HepG2 (cell line): Measurements from ENCODE around the gene SMIM45.
A peak's percentile ranks its signal among the peaks of the same experiment; 100 is the strongest.

Experiments used
- ATAC-seq: fragments of 200-7000 bp; cut with Tn5 transposase; 3 replicates; pipeline ENCODE4 v1.9.1; 2020; ENCODE audit warnings: mild to moderate bottlenecking, moderate library complexity
- BruUV-seq: library from RNA; stranded (reverse); fragments of 400-500 nt; replicated peaks from 2 replicates; lab custom pipeline; 2021; lab: Mats Ljungman, UMichigan
- CTCF ChIA-PET: fragments of 300-600 bp; formaldehyde crosslinking; extraction: SDS; loops from one replicate; lab custom pipeline; 2021; ENCODE audit warnings: low total read pairs, inconsistent platforms, low intra/inter-chr PET ratio; lab: Yijun Ruan, JAX
- POLR2A ChIA-PET: fragments of 350-600 bp; sonication (Branson Sonifier 250); formaldehyde crosslinking; loops from one replicate; lab custom pipeline; 2020; ENCODE audit warnings: antibody characterized with exemption, inconsistent platforms; lab: Yijun Ruan, JAX
- DNase-seq: peaks from one replicate; pipeline ENCODE4 v3.0.0-alpha.2; 2015; ENCODE audit warnings: low spot score
- FAIRE-seq: peaks from 3 replicates; lab custom pipeline; 2011; peaks lifted over from hg19 to GRCh38; lab: Jason Lieb, UNC
- H2AFZ ChIP-seq: one replicate; pipeline ENCODE4 v1.6.1; 2011; ENCODE audit warnings: low read length, inconsistent platforms
- H3K27ac ChIP-seq: fragments of 300-600 bp; 3 replicates; pipeline ENCODE4 v1.8.0; 2011; ENCODE audit warnings: mixed run types, mild to moderate bottlenecking, mixed read lengths, low read length, inconsistent platforms; ENCODE audit not compliant: insufficient read depth; ENCODE audit errors: extremely low read length
- H3K27me3 ChIP-seq, 2 experiments: fragments of 200-600 bp in 1 of 2; 2 replicates in 1 of 2; 3 replicates in 1 of 2; pipeline versions ENCODE4 v1.6.0 to v1.8.0; 2011; ENCODE audit warnings: low read length in 2 of 2, mild to moderate bottlenecking in 2 of 2, moderate library complexity in 2 of 2, inconsistent platforms in 1 of 2; ENCODE audit not compliant: insufficient read depth in 2 of 2, control insufficient read depth in 1 of 2
- H3K36me3 ChIP-seq, 2 experiments: fragments of 200-600 bp in 1 of 2; replicated peaks in 1 of 2; 2 replicates in 1 of 2; 3 replicates in 1 of 2; pipeline versions ENCODE4 v1.5.1 to v1.8.0; 2011; ENCODE audit warnings: low read length in 2 of 2, inconsistent platforms in 1 of 2; ENCODE audit not compliant: insufficient read depth in 2 of 2, control insufficient read depth in 1 of 2
- H3K4me1 ChIP-seq: 2 replicates; pipeline ENCODE4 v1.5.1; 2012; ENCODE audit warnings: low read length, inconsistent platforms; ENCODE audit not compliant: insufficient read depth
- H3K4me2 ChIP-seq: 2 replicates; pipeline ENCODE4 v1.6.0; 2011; ENCODE audit warnings: low read depth, low read length, inconsistent platforms
- H3K4me3 ChIP-seq, 3 experiments: fragments of 200-600 bp in 1 of 3; sonication (generic), shearing (Covaris generic) in 1 of 3; replicated peaks in 1 of 3; 2 replicates each; pipeline ENCODE4 v1.5.1; 2011 to 2016; ENCODE audit warnings: low read length in 3 of 3, inconsistent platforms in 2 of 3, low read depth in 2 of 3, mild to moderate bottlenecking in 2 of 3, control low read depth in 1 of 3, mixed read lengths in 1 of 3; ENCODE audit not compliant: insufficient read depth in 1 of 3
- H3K79me2 ChIP-seq: one replicate; pipeline ENCODE4 v1.6.1; 2011; ENCODE audit warnings: low read length, inconsistent platforms; ENCODE audit not compliant: insufficient read depth
- H3K9ac ChIP-seq: 2 replicates; pipeline ENCODE4 v1.6.0; 2011; ENCODE audit warnings: mild to moderate bottlenecking, low read depth, low read length, inconsistent platforms; ENCODE audit not compliant: insufficient read depth
- H3K9me3 ChIP-seq: 2 replicates; pipeline ENCODE4 v1.5.1; 2012; ENCODE audit warnings: mild to moderate bottlenecking, low read length
- H4K20me1 ChIP-seq: 2 replicates; pipeline ENCODE4 v1.6.0; 2011; ENCODE audit warnings: inconsistent platforms, mild to moderate bottlenecking, low read length, moderate library complexity; ENCODE audit not compliant: insufficient read depth
- ATF3 ChIP-seq: sonication (generic); formaldehyde crosslinking; IDR thresholded peaks from 2 replicates; pipeline ENCODE4 v1.4.0; 2020; ENCODE audit warnings: missing genetic modification reagents
- BHLHE40 ChIP-seq: IDR thresholded peaks from 2 replicates; pipeline ENCODE4 v1.6.1; 2011; ENCODE audit warnings: low read length, improper control_type of control experiment
- CREM ChIP-seq, 2 experiments: sonication (generic) in 1 of 2; formaldehyde crosslinking in 1 of 2; IDR thresholded peaks; 2 replicates each; pipeline versions ENCODE4 v1.4.0 to v1.6.1; 2016 to 2020; ENCODE audit warnings: antibody characterized with exemption in 1 of 2, mild to moderate bottlenecking in 1 of 2, missing genetic modification reagents in 1 of 2
- DMAP1 ChIP-seq: IDR thresholded peaks from 2 replicates; pipeline ENCODE4 v1.6.1; 2016
- EHMT2 ChIP-seq: fragments of 200-600 bp; sonication (generic); IDR thresholded peaks from 2 replicates; pipeline ENCODE4 v1.7.0; 2017; ENCODE audit warnings: antibody characterized with exemption, low read depth, low read length, borderline replicate concordance
- HNRNPLL ChIP-seq: fragments of 200-400 bp; formaldehyde crosslinking; IDR thresholded peaks from 2 replicates; pipeline ENCODE4 v1.6.1; 2017; ENCODE audit warnings: mild to moderate bottlenecking, low read depth, low read length; ENCODE audit not compliant: poor library complexity, severe bottlenecking
- HOXD1 ChIP-seq: sonication (generic); formaldehyde crosslinking; IDR thresholded peaks from 2 replicates; pipeline ENCODE4 v1.5.0; 2020; ENCODE audit warnings: missing genetic modification reagents
- MAX ChIP-seq: IDR thresholded peaks from 2 replicates; pipeline ENCODE4 v1.6.1; 2012; ENCODE audit warnings: inconsistent platforms
- MXI1 ChIP-seq: IDR thresholded peaks from 3 replicates; pipeline ENCODE4 v1.6.1; 2012; ENCODE audit warnings: low read depth, low read length, inconsistent platforms, borderline replicate concordance
- TFDP1 ChIP-seq: IDR thresholded peaks from 2 replicates; pipeline ENCODE4 v1.6.1; 2016; ENCODE audit warnings: missing compliant biosample characterization, missing genetic modification reagents, borderline replicate concordance
- TFDP2 ChIP-seq: sonication (generic); formaldehyde crosslinking; IDR thresholded peaks from 2 replicates; pipeline ENCODE4 v1.4.0; 2020; ENCODE audit warnings: missing genetic modification reagents
- XRCC5 ChIP-seq: fragments of 200-400 bp; formaldehyde crosslinking; optimal IDR thresholded peaks from 2 replicates; pipeline ENCODE3; 2017; ENCODE audit warnings: mild to moderate bottlenecking, low read length
- ZNF234 ChIP-seq: sonication (generic); formaldehyde crosslinking; conservative IDR thresholded peaks from 2 replicates; pipeline ENCODE4 v1.5.1; 2020; ENCODE audit warnings: mild to moderate bottlenecking, missing genetic modification reagents
- ZNF317 ChIP-seq: sonication (generic); formaldehyde crosslinking; IDR thresholded peaks from 2 replicates; pipeline ENCODE4 v1.5.0; 2020; ENCODE audit warnings: mild to moderate bottlenecking, missing genetic modification reagents
- ZNF687 ChIP-seq: sonication (generic); formaldehyde crosslinking; IDR thresholded peaks from 2 replicates; pipeline ENCODE4 v1.5.1; 2020; ENCODE audit warnings: mild to moderate bottlenecking, missing genetic modification reagents, moderate library complexity
- ZSCAN21 ChIP-seq: sonication (generic); formaldehyde crosslinking; IDR thresholded peaks from 2 replicates; pipeline ENCODE4 v1.8.0; 2022; ENCODE audit warnings: mild to moderate bottlenecking, missing genetic modification reagents, moderate library complexity, borderline replicate concordance
- WGBS: methylation state at CpG from one replicate; pipeline ENCODE4 v1.1.6; 2017; ENCODE audit warnings: low lambda C conversion rate; 5-methylcytosine and 5-hydroxymethylcytosine counted together
- in situ Hi-C: cut with HindIII; loops from 2 replicates; pipeline ENCODE4 v1.10.0; 2017; ENCODE audit warnings: low pct_unique_long_range_greater_than_20kb; ENCODE audit not compliant: extremely low pct_ligation_motif_present
- intact Hi-C: fragments of 100-400 bp; cut with micrococcal nuclease; formaldehyde crosslinking; loops from one replicate; pipeline ENCODE4 v1.10.0; 2022; ENCODE audit not compliant: unreplicated experiment

SMIM45 gene

GRCh38 chr22:41910050-41911000 lies 41.6 kb upstream of the SMIM45 start:
- peak; percentile 20 for ATAC-seq
- TF ChIP-seq ZSCAN21 (CRISPR knock-in tag) (peak; percentile 60; the same call in 1 of the 2 replicates), MXI1 (no peak), ZNF234 (CRISPR knock-in tag) (no peak), BHLHE40 (peak; percentile 35; the same call in 1 of the 2 replicates), DMAP1 (0 out of 2 replicates have a peak, but pooled peaks have one; percentile 16), ZNF317 (no peak), CREM (IDR thresholded peaks at IDR 0.05) (no peak), CREM (CRISPR knock-in tag; IDR thresholded peaks at IDR 0.05) (no peak), TFDP1 (CRISPR knock-in tag) (peak; percentile 65; the same call in 1 of the 2 replicates), ATF3 (CRISPR knock-in tag) (no peak), ZNF687 (CRISPR knock-in tag) (peak; percentile 55), HNRNPLL (peak; percentile 71), XRCC5 (no peak), TFDP2 (CRISPR knock-in tag) (peak; percentile 76), HOXD1 (CRISPR knock-in tag) (0 out of 2 replicates have a peak, but pooled peaks have one; percentile 36), EHMT2 (no peak), MAX (peak; percentile 73)

More at GRCh38 chr22:41910050-41911000, 41.6 kb upstream of the SMIM45 start:
- peaks cover 7% of the 10 kb centered on the region; the same call in 1 of the 2 replicates for H3K4me1 ChIP-seq
- 0% methylated on average over 5 of the region's 112 CpGs for WGBS
- peak overlapping the region in 2 of 3 experiments; percentile 16 to 52; a peak in 4 of 6 replicates for H3K4me3 ChIP-seq
- DNase-seq (no peak), FAIRE-seq (no peak)
- no peak overlapping the region for H2AFZ ChIP-seq
- no peaks in the 10 kb centered on the region for H3K9me3 ChIP-seq
- no peak overlapping the region for H3K9ac ChIP-seq
- in situ Hi-C loops, result no loop called here
- CTCF ChIA-PET, result no interaction called here
- intact Hi-C loops, result no loop called here
- H3K27ac ChIP-seq, result no peak overlapping the region
- H3K79me2 ChIP-seq, result no peaks in the 10 kb centered on the region
- H3K36me3 ChIP-seq, result peaks cover 0 to 6% of the 10 kb centered on the region in 2 experiments; a peak in 2 of 5 replicates
- POLR2A ChIA-PET, result interaction anchor here (0.6 kb wide), 1 partner anchor 26 kb away, joined by 3 read pairs; no protein-coding TSS in a partner anchor
- H3K4me2 ChIP-seq, result peak overlapping the region; percentile 61
- H4K20me1 ChIP-seq, result peaks cover 40% of the 10 kb centered on the region
- peaks cover 22 to 44% of the 10 kb centered on the region in 2 experiments; a peak in 4 of 5 replicates for H3K27me3 ChIP-seq
- BruUV-seq, result no TSS peak
